Transverse colon (tissue), 4 donors: ENCODE results near the gene DDX19B. TPM values are rescaled to one million over a fixed set of nuclear protein-coding genes. Genes with fewer than 3 reads are reported as not detected.
"Not testable (repeated sequence)": the region's sequence is repeated elsewhere in the genome, so short reads cannot be mapped to it uniquely, and the experiment has no call there.

Experiments used
- DNase-seq: peaks from one replicate; pipeline ENCODE4 v3.0.0-alpha.2; 2019
- H3K27ac ChIP-seq, 4 donors: fragments of 200-600 bp; sonication (generic); 2 replicates each; pipeline ENCODE4 v1.5.1; 2016 to 2018; ENCODE audit warnings: inconsistent platforms in 4 of 4
- H3K27me3 ChIP-seq: fragments of 200-600 bp; sonication (generic); 2 replicates; pipeline ENCODE4 v1.5.1; 2017; ENCODE audit warnings: inconsistent platforms
- H3K36me3 ChIP-seq, 4 donors: fragments of 200-600 bp; sonication (generic); 2 replicates each; pipeline ENCODE4 v1.5.1; 2017 to 2019; ENCODE audit warnings: inconsistent platforms in 4 of 4
- H3K4me1 ChIP-seq, 4 donors: fragments of 200-600 bp; sonication (generic); 2 replicates each; pipeline ENCODE4 v1.5.1; 2017 to 2020; ENCODE audit warnings: inconsistent platforms in 4 of 4
- H3K4me3 ChIP-seq, 4 donors: fragments of 200-600 bp; sonication (generic); 1 replicate in 1 of 4; 2 replicates in 3 of 4; pipeline versions ENCODE4 v1.5.1 to v1.6.1; 2017 to 2019; ENCODE audit warnings: inconsistent platforms in 4 of 4
- H3K9me3 ChIP-seq, 2 donors: fragments of 200-600 bp; sonication (generic); 2 replicates each; pipeline ENCODE4 v1.5.1; 2017 to 2019; ENCODE audit warnings: inconsistent platforms in 2 of 2
- EP300 ChIP-seq: sonication (generic); formaldehyde crosslinking; IDR thresholded peaks from one replicate; pipeline ENCODE4 v1.6.1; 2017; ENCODE audit warnings: antibody characterized with exemption, low read depth
- POLR2A ChIP-seq: fragments of 450-650 bp; IDR thresholded peaks from one replicate; pipeline ENCODE4 v1.6.1; 2016; ENCODE audit warnings: antibody characterized with exemption, mild to moderate bottlenecking, moderate library complexity
- POLR2AphosphoS5 ChIP-seq, 3 donors: sonication (generic); formaldehyde crosslinking; IDR thresholded peaks; one replicate each; pipeline ENCODE4 v1.6.1; 2016; ENCODE audit warnings: antibody characterized with exemption in 3 of 3
- WGBS, 2 donors: methylation state at CpG; one replicate each; pipeline ENCODE4 v1.1.5; 2018; ENCODE audit warnings: low coverage in 1 of 2; 5-methylcytosine and 5-hydroxymethylcytosine counted together
- in situ Hi-C, 4 donors: fragments of 200-750 bp; cut with MboI; loops; one replicate each; pipeline versions ENCODE4 v1.15.0 to v1.15.1; 2017; ENCODE audit warnings: low sequenced_read_pairs in 3 of 4, low pct_ligation_motif_present in 1 of 4, low pct_unique_long_range_greater_than_20kb in 1 of 4
- intact Hi-C: fragments of 100-400 bp; cut with DNase I; formaldehyde crosslinking; loops from one replicate; pipeline ENCODE4 v1.15.1; 2023; ENCODE audit warnings: low total_unique reads
- total RNA-seq, 4 donors: library from RNA; depleted of rRNA; stranded (reverse); fragments of >200 nt; gene quantifications; one replicate each; pipeline ENCODE4 v1.1.0, GENCODE V29; 2016
- TF ChIP-seq, protein P1 (sequence below), 5 experiments: fragments of 200-600 bp in 3 of 5; fragments of 450-650 bp in 2 of 5; sonication (generic) in 3 of 5; IDR thresholded peaks; 1 replicate in 2 of 5; 2 replicates in 3 of 5; pipeline ENCODE4 v1.5.1; 2016 to 2017; ENCODE audit warnings: antibody characterized with exemption in 5 of 5, inconsistent platforms in 3 of 5, mild to moderate bottlenecking in 2 of 5, moderate library complexity in 1 of 5

The DDX19B gene
- total RNA-seq = 10 to 100 TPM; 10.5 to 33.7 (median 22.6) TPM

DNA sequence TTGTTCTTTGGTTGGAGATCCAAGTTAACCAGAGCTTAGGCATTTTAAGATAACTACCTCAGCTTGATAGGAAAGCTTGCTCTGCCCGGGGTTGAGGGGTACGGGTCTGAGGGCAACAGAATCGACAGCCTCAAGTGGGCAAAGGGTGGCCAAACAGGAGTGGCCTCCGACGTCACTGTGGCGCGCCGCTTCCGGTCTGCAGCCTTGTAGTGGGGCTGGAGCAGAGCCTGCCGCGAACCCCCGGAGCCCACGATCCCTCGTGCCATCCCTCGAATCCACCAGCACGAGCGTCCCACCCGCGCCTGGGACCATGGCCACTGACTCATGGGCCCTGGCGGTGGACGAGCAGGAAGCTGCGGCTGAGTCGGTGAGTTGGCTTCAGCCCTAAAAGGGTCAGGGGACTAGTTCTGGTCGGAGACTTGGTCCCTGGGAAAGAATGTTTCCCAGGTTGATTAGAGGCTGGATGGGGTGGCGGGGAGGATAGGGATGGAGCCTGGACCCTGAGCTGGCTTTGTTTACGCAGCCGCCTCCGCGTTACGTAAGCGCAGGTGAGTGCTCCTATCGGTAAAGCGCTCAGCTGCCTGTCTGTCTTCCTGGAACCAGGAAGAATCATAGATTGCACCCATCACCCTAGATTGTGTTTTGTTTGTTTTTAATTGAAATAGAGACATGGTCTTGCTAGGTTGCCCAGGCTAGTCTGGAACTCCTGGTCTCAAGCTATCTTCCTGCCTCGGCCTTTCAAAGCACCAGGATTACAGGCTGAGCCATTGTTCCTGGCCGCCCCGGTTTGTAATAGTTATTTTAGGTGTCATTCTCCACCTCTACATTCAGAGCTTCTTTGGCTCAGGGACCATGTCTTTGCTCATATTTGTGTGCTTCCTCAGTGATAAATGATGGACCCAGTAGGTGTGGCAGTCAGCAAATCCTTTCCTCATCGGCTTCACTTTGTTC is at the start of gene DDX19B:
Gene DDX19B, plus strand, starts transcription at position 199 of the 951 bp plus-strand sequence. Its CDS starts 112 bp downstream, at position 311.
- Histone ChIP-seq H3K36me3 (peaks cover 0 to 7% (median 3%) of the 10 kb centered on the region in 4 donors), H3K4me1 (peaks cover 5 to 18% (median 12%) of the 10 kb centered on the region in 4 donors), H3K27me3 (no peaks in the 10 kb centered on the region), H3K27ac (peak within 1 kb of the TSS; percentile 90 to 99 (median 95)), H3K9me3 (peaks cover 0 to 7% of the 10 kb centered on the region in 2 donors), H3K4me3 (peak within 1 kb of the TSS; percentile 67 to 99 (median 76))
- peak; percentile 87 for DNase-seq
- in situ Hi-C loops (no loop called here), intact Hi-C loops (no loop called here)
- peak; percentile 42 to 88 (median 84) for TF ChIP-seq POLR2AphosphoS5 (IDR thresholded peaks at IDR 0.05)
- TF ChIP-seq, protein P1, sequence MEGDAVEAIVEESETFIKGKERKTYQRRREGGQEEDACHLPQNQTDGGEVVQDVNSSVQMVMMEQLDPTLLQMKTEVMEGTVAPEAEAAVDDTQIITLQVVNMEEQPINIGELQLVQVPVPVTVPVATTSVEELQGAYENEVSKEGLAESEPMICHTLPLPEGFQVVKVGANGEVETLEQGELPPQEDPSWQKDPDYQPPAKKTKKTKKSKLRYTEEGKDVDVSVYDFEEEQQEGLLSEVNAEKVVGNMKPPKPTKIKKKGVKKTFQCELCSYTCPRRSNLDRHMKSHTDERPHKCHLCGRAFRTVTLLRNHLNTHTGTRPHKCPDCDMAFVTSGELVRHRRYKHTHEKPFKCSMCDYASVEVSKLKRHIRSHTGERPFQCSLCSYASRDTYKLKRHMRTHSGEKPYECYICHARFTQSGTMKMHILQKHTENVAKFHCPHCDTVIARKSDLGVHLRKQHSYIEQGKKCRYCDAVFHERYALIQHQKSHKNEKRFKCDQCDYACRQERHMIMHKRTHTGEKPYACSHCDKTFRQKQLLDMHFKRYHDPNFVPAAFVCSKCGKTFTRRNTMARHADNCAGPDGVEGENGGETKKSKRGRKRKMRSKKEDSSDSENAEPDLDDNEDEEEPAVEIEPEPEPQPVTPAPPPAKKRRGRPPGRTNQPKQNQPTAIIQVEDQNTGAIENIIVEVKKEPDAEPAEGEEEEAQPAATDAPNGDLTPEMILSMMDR (IDR thresholded peaks at IDR 0.05) = peak in 3 of 5 experiments; percentile 6 to 25 (median 23)
- TF ChIP-seq EP300 = no peak
- peak; percentile 77 for TF ChIP-seq POLR2A
- WGBS, 2 donors = 1 to 6% methylated on average over 3 to 31 of the region's 37 CpGs

DNA sequence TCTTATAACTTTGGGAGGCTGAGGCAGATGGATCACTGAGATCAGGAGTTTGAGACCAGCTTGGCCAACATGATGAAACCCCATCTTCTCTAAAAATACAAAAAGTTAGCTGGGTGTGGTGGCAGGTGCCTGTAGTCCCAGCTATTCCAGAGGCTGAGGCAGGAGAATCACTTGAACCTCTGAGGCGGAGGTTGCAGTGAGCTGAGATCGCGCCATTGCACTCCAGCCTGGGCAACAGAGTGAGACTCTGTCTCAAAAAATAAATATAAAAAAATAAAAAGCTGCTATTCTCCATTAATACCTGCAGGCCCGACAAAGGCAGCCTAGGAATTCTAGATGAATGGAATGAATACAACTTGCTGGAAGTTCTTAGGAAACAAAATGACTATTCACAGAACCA is 49.3 kb upstream of the DDX19B start:
- Histone ChIP-seq H3K4me1 (peaks cover 14 to 27% (median 21%) of the 10 kb centered on the region in 4 donors), H3K4me3 (peak overlapping the region in 1 of 4 donors; percentile 65), H3K27ac (peak overlapping the region in 1 of 4 donors; percentile 91), H3K36me3 (peaks cover 0 to 11% (median 5%) of the 10 kb centered on the region in 4 donors)
- not testable (repeated sequence) for H3K9me3 ChIP-seq, DNase-seq, H3K27me3 ChIP-seq
- WGBS, 2 donors = 42 to 69% methylated on average over 1 to 4 of the region's 4 CpGs
- intact Hi-C loops (loop anchor here (10.0 kb wide), 1 partner anchor 85 kb away; no protein-coding TSS in a partner anchor), in situ Hi-C loops (loop anchor here in 1 of 4 donors (25.0 kb wide), 1 partner anchor 87 kb away; the partner anchor contains the start of gene CLEC18C)

DNA sequence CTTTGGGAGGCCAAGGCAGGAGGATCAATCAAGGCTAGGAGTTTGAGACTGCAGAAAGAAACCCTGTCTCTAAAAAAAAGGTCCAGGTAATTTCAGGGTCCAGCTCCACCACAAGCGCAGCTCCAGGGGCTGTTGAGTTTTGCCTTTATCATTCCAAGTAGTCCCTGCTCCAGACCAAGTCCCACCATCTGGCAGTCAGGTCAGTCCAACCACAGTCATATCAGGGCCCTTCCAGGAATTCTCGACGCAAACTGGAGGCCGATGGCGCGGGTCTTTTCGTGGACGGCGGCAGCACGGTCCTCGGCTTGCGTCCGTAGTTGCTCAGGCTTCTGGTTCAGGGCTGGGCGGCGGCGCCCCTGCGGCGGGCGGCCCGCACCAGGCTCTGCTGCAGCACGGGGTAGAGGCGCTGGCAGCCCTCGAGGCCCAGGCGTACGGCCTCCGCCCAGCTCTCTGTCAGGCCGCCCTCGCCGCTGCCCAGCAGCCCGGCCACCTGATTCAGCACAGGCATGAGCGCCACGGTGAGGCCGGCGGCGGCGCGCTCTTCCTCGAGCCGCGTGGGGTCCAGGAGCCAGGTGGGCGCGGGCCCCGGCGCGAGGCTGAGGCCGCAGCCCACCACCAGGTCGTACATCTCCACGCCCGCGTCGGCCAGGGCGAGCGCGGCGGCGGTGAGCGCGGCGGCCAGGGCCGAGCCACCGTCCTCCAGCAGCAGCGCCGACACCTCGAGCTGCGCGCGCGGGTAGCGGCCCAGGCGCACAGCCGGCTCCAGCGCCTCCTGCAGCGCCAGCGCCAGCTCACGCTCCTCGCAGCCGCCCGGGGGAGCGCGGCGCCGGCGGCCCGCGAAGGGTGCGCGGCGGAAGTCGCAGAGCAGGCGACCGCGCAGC is 48.0 kb upstream of the DDX19B start:
- intact Hi-C loops = loop anchor here (10.0 kb wide), 1 partner anchor 86 kb away; no protein-coding TSS in a partner anchor
- no peaks in the 10 kb centered on the region for H3K27me3 ChIP-seq
- in situ Hi-C loops = loop anchor here in 1 of 4 donors (25.0 kb wide), 1 partner anchor 89 kb away; the partner anchor contains the start of gene CLEC18C
- WGBS, 2 donors = 1% methylated on average over 26 of the region's 92 CpGs; no CpG with 5 or more reads in 1 of the 2 donors
- H3K27ac ChIP-seq = peak overlapping the region; percentile 90 to 98 (median 94)
- H3K4me1 ChIP-seq = peaks cover 14 to 27% (median 21%) of the 10 kb centered on the region in 4 donors
- H3K4me3 ChIP-seq = peak overlapping the region; percentile 62 to 72 (median 68)
- TF ChIP-seq POLR2AphosphoS5 (IDR thresholded peaks at IDR 0.05) (no peak), POLR2A (no peak), EP300 (no peak)
- TF ChIP-seq, protein P1 (IDR thresholded peaks at IDR 0.05) = no peak
- H3K9me3 ChIP-seq = no peaks in the 10 kb centered on the region
- H3K36me3 ChIP-seq = peaks cover 0 to 19% (median 9%) of the 10 kb centered on the region in 4 donors
- DNase-seq = peak; percentile 51

DNA sequence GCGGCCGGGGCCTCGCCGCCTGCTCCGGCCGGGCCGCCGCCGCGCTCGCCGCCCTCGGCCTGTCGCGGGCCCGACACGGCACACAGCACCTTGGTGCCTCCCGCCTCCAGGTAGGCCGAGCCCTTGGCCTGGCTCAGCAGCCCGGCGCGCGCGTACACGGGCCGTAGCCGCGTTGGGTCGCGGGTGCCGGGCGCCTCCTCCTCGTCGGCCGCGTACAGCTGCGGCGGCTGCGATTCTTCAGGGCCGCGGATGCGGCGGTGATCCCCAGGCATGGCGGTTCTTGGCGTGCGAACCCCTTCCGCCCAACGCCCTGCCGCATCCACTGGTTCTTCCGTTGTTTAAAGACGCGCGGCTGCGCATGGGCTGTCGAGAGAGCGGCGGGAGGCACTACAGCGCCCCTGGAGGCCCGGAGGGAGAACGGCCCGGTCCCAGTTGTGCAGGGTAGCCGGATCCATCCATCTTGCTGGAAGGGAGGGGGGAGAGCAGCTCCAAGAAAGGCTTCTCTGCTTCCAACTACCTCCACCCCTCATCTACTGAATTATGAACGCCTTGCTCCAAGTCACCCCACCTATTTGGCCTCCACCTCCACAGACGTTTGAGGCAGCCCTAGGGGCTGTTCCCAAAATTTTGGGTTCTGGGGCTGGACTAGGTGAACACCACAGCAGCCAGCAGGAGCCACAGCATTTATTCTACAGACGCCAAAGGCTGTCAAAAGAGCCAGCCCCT is 47.2 kb upstream of the DDX19B start, which contains the start of gene EXOSC6:
Gene EXOSC6, minus strand, starts transcription at position 312 of the 726 bp plus-strand sequence. Its CDS starts 40 bp downstream, at position 272.
- Histone ChIP-seq H3K4me1 (peaks cover 14 to 27% (median 21%) of the 10 kb centered on the region in 4 donors), H3K27ac (peak within 1 kb of the TSS; percentile 90 to 98 (median 94)), H3K4me3 (peak within 1 kb of the TSS; percentile 65 to 96 (median 71)), H3K9me3 (no peaks in the 10 kb centered on the region), H3K36me3 (peaks cover 0 to 27% (median 9%) of the 10 kb centered on the region in 4 donors), H3K27me3 (no peaks in the 10 kb centered on the region)
- WGBS, 2 donors = 6% methylated on average over 13 of the region's 65 CpGs; no CpG with 5 or more reads in 1 of the 2 donors
- in situ Hi-C loops (loop anchor here in 1 of 4 donors (25.0 kb wide), 1 partner anchor 89 kb away; the partner anchor contains the start of gene CLEC18C), intact Hi-C loops (loop anchor here (10.0 kb wide), 1 partner anchor 87 kb away; no protein-coding TSS in a partner anchor)
- peak; percentile 92 for DNase-seq
- TF ChIP-seq POLR2A = peak; percentile 88
- TF ChIP-seq, protein P1 (IDR thresholded peaks at IDR 0.05) = peak; percentile 90 to 94 (median 92)
- peak; percentile 90 to 95 (median 95) for TF ChIP-seq POLR2AphosphoS5 (IDR thresholded peaks at IDR 0.05)
- no peak for TF ChIP-seq EP300
